Fibroblast of mammary gland (primary cell): ENCODE results near the gene RNF220.
A peak's percentile ranks its signal among the peaks of the same experiment; 100 is the strongest.

Experiments
- DNase-seq: peaks from one replicate; pipeline ENCODE4 v3.0.0-alpha.2; 2010; ENCODE audit warnings: low read depth
- H3K4me3 ChIP-seq: 2 replicates; pipeline ENCODE4 v1.5.1; 2011; ENCODE audit warnings: low read depth, mild to moderate bottlenecking, low read length, moderate library complexity; ENCODE audit not compliant: control insufficient read depth
- TF ChIP-seq, protein P1 (sequence below): conservative IDR thresholded peaks from 2 replicates; pipeline ENCODE4 v1.5.1; 2011; ENCODE audit warnings: low read depth, low read length, inconsistent platforms; ENCODE audit not compliant: control insufficient read depth, insufficient read depth

RNF220 gene

DNA sequence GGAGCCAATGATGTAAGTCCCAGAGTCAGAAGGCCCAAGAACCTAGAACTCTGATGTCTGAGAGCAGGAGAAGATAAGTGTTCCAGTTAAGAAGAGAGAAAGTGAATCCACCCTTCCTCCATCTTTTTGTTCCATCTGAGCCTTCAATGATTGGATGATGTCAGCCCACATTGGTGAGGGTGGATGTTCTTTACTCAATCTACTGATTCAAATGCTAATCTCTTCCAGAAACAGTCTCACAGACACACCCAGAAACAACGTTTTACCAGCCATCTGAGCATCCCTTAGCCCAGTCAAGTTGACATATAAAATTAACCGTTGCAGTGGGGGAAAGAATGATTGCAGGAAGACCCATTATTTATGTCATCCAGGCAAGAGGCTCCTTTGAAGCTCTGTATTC, 16.5 kb upstream of the RNF220 start:
- H3K4me3 ChIP-seq: no peak overlapping the region
- TF ChIP-seq, protein P1, sequence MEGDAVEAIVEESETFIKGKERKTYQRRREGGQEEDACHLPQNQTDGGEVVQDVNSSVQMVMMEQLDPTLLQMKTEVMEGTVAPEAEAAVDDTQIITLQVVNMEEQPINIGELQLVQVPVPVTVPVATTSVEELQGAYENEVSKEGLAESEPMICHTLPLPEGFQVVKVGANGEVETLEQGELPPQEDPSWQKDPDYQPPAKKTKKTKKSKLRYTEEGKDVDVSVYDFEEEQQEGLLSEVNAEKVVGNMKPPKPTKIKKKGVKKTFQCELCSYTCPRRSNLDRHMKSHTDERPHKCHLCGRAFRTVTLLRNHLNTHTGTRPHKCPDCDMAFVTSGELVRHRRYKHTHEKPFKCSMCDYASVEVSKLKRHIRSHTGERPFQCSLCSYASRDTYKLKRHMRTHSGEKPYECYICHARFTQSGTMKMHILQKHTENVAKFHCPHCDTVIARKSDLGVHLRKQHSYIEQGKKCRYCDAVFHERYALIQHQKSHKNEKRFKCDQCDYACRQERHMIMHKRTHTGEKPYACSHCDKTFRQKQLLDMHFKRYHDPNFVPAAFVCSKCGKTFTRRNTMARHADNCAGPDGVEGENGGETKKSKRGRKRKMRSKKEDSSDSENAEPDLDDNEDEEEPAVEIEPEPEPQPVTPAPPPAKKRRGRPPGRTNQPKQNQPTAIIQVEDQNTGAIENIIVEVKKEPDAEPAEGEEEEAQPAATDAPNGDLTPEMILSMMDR: no peak
- no peak for DNase-seq

DNA sequence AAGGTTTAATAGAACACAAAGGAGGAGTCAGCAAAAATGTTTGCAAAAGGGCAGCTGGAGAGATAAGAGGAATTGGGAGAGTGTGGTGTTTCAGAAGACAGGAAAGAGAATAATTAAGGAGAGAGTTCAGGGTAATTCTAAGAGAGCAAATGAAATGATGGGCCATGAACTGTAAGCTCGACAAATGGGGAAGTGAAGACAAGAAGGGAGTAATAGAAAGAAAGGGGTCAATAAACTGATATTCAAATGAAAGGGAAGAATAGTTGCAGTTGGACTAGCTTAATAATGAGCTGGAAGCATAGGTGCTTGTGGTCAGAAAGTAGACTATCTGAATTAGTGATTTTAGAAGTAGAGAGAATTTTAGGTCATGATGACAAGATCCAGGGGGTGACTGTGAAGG, 15.6 kb upstream of the RNF220 start:
- no peak for DNase-seq
- TF ChIP-seq, protein P1: no peak
- H3K4me3 ChIP-seq: no peak overlapping the region

DNA sequence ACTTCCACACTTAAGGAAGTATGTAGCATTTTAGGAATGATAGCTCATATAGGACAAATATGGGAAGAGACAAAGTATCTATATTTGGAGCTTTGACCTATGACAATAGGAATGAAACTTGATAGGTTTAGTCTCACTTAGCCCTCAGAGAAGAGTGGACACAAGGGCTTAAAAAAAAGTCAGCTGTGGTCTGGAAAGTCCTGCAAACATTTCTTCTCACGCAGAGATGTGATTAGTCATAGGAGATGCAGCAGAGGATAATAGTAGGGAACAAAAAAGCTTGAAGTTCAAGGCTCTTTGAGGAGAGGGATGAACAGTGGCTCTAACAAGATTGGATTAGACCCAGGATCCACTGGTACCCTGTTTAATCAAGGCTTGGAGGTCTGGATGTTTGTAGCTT, 14.8 kb upstream of the RNF220 start:
- H3K4me3 ChIP-seq: no peak overlapping the region
- peak; percentile 80 for DNase-seq
- TF ChIP-seq, protein P1: no peak

DNA sequence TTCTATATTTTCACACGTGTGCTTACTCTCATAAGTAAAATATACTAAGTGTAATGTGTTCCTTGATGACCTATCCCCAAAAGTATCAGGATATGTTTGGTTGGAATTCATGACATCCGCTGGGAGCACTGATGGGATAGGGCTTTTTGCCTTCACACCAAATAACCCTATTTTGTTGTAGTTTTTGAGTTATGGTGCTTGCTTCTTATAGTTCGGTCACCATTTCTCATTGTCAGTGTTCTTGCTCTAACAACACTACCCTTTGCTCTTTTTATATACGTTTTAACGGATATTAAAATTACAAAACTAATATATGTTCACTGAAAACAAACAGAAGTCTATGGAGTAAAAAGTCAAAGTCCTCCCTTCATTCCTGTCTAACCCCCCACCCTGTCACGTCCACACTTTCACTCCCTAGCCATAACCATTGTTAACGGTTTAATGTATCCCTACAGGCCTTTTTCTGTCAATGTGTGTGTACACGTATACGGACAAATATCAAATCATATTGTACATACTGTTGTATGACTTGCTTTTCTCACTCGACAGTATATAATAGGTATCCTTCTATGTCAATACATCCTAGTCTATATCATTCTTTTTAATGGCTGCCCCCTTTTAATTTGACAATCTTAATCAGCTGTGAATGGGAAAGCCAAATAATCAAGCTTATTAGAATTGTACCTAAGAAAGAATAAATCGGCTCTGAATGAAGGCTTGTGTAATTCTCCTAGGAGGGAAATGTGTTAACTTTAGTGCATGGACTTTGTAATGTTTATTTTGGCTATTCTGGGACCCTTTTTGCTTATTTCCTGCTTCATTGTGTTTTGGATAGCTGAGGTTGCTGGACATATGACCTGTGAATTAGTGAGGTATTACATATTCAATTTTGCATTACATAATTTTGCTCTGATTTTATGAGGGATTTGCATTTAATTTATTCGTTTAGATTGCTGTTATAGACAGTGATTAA, 3.5 kb upstream of the RNF220 start:
- TF ChIP-seq, protein P1: no peak
- no peak for DNase-seq
- no peak overlapping the region for H3K4me3 ChIP-seq

DNA sequence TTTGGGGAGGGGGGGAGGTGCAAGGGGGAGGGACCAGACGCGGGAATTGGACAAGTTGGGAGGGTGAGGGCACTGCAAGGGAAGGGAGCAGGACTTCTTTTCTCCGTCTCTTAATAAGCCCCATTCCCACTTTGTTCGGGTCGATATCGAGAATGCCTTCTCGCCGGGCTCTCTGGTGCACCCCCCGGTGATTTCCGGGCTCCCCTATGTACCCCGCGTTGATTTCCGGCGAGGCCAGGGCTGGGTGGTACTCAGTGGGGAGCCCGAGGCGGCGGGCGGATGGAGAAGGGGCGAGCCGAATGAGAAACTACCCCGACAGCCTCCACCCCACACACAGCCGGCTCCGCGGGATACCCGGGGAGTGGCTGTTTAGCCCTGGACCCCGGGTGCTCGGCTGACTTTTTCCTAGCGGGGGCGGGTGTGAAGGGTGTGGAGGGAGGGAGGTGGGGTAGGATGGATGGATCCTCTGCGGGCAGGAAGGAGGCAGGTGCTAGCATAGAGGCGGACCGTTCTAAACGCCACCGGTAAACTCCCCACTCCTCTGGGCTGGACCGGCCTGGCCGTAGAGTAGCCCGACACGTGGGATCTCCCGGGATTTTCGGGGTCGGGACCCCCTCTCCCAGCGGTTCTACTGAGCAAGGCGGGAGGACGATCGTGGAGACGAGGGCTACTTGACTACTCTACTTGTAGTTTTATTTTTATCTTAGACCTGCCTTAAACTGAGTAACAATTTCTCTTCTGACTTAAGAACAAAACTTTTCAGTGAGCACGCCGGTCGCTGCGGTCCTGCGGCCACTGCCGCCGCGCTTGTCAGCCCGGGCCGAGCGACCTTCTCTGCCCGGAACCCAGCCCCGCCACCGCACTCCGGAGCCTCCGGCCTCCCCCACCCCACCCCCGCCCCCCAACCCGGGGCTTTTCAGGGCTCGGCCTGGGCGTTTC, 1.0 kb downstream of the RNF220 start:
- DNase-seq: no peak
- no peak overlapping the region for H3K4me3 ChIP-seq
- TF ChIP-seq, protein P1: no peak

DNA sequence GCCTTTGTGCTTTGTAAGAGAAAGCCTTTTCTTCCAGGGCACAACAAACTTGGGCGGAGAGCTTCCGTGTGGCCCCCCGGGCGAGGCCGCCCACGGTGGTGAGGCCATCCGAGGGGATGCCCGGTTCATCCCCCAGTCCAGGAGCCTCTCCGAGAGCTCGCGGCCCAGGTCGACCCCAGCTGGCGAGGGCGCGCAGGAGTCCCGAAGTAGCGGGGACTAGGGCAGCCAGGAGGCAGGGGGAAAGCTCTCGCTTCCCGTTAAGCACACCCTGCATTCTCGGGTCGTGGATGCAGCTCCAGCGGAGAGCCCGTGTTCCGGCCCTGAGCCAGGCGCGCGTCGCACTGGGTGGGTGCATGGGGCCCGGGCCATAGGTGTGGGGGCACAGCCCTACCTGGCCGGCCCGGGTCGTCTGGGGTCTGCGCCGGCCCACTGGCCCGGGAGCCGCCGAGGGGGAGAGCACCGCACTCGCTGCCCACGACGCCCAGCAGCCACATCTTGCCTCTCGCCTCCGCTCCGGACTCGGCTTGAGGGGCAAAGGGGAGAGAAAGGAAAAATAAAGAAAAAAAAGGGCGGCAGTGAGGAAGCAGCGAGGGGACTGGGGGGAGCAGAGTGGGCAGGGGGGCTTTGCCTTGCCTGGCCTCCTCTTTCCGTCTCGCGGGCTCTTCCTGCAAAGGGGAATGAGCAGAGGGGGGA, 1.8 kb downstream of the RNF220 start:
- no peak overlapping the region for H3K4me3 ChIP-seq

More for the DNA sequence above, 1.8 kb downstream of the RNF220 start:
- DNase-seq: no peak
- TF ChIP-seq, protein P1: no peak
